ES-I3 (cell line): ENCODE results near the gene CD53.
"Not testable (repeated sequence)": the region's sequence is repeated elsewhere in the genome, so short reads cannot be mapped to it uniquely, and the experiment has no call there.

Experiments used
- H3K36me3 ChIP-seq: 2 replicates; pipeline ENCODE4 v1.6.1; 2013; ENCODE audit warnings: mild to moderate bottlenecking, low read length, control low read depth, moderate library complexity; ENCODE audit not compliant: insufficient read depth
- H3K4me1 ChIP-seq: 2 replicates; pipeline ENCODE4 v1.6.1; 2013; ENCODE audit warnings: mild to moderate bottlenecking, control low read depth, low read length; ENCODE audit not compliant: insufficient read depth
- H3K9ac ChIP-seq: 2 replicates; pipeline ENCODE4 v1.6.1; 2013; ENCODE audit warnings: low read depth, mild to moderate bottlenecking, low read length, moderate library complexity
- H3K9me3 ChIP-seq: 2 replicates; pipeline ENCODE4 v1.6.1; 2013; ENCODE audit warnings: mild to moderate bottlenecking, low read length, moderate library complexity; ENCODE audit not compliant: control insufficient read depth, insufficient read depth

Gene CD53

DNA sequence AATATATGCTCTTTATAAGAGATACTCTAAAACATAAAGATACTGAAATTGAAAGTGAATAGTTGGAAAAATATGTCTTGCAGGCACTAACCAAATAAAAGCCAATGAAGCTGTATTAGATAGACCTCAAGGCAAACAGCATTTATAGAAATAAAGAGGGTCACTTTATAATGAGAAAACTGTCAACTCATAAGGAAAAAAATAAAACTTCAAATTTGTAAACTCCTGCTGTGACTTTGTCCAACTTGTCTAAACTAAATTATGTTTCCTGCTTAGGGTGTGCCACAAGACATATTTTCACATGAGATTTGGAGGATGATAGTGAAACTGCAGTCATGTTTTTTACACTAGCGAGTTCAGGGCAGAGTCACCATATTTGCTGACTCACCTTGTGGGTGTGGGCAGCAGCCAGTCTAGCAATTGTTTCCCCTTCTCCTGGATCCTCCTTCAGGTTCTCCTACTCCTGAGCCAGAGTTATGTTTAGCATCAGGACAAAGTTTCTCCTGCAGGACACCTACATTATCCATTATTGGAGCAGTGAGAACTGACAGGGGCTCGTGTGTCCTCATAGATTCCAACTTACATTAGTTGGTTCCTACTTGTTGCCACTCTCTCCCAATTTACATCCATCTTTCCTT lies 43.8 kb downstream of the CD53 start:
- 0 out of 2 replicates have a peak overlapping the region, but pooled peaks have one; percentile 15 for H3K9ac ChIP-seq
- H3K4me1 ChIP-seq: peaks cover 8% of the 10 kb centered on the region
- no peaks in the 10 kb centered on the region for H3K9me3 ChIP-seq
- H3K36me3 ChIP-seq: no peaks in the 10 kb centered on the region

DNA sequence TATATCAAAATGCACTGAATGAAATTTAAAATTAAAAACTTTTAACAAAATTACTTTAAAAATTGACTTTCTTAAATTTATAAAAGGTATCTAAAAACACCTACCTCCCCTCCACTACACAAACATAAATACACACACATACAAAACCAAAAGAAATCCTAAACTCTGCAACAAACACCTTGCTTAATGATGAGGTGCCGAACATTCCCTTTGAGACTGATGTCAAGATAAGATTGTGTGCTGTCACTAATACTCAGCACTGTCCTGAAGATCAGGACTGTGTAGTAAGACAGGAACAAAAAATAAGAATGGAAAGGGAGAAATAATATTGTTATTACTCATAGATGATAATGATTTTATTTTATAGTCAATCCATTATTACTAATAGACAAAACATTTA lies 45.1 kb downstream of the CD53 start:
- no peak overlapping the region for H3K9ac ChIP-seq
- no peaks in the 10 kb centered on the region for H3K36me3 ChIP-seq
- H3K4me1 ChIP-seq: peaks cover 8% of the 10 kb centered on the region
- no peaks in the 10 kb centered on the region for H3K9me3 ChIP-seq

DNA sequence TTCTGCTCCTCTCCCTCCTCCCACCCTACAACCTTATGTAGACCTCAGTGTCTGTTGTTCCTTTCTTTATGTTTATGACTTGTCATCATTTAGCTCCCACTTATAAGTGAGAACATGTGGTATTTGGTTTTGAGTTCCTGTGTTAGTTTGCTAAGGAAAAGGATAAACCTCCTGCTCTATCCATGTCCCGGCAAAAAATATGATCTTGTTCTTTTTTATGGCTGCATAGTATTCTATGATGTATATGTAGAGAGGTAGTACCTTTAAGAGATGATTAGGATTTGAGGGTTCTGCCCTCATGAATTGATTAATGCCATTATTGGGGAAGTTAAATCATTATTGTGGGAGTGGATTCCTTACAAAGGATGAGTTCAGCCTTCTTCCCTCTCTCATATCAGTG lies 49.0 kb downstream of the CD53 start:
- Histone ChIP-seq H3K36me3 (no peaks in the 10 kb centered on the region), H3K4me1 (peaks cover 4% of the 10 kb centered on the region), H3K9me3 (no peaks in the 10 kb centered on the region; the same call in 1 of the 2 replicates), H3K9ac (no peak overlapping the region)

DNA sequence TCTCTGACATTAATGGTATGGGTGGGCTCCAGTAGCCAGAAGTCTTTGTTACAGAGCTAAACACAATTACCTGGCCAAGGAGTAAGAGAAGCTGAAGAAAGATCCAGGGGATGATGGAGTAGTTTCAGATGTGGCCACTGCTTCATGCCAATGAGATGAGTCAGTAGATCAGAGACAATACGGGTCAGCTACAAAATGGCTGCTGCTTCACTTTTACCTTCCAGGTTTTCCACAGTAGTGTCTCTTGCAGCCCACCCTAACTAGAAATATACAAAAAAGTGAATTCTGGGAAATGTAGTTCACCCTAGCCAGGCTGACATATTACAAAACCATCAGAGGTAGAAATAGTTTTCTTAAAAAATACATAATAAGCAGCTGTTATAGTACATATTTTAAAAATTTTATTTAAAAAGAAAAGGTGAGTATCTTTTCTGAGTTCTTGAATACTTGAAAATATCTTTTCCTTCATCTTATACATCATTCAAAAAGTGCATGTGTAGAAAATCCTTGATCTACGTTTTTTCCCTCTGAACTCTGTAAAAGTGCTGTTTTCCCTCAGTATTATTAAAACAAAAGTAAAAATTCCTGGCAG lies 54.6 kb downstream of the CD53 start:
- H3K9ac ChIP-seq: 0 out of 2 replicates have a peak overlapping the region, but pooled peaks have one; percentile 1
- H3K4me1 ChIP-seq: no peaks in the 10 kb centered on the region
- H3K9me3 ChIP-seq: no peaks in the 10 kb centered on the region; the same call in 1 of the 2 replicates
- no peaks in the 10 kb centered on the region for H3K36me3 ChIP-seq

DNA sequence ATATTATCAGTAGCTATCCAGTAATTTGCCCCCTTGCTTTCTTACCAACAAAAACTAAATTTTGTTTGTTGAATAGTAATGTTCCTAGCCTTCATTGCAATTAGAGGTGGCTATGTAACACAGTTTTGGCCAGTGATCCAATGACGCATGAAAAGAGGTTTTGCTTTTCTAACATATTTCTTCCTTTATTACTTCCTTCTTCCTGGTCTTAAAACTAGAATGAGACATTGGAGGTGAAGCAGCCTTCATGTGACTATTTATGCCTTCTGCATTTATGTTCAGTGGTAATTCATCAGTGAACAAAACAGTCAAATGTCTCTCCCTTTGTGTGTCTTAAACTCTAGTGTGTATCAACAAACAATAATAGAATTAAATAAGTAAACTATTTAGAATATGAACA lies 55.2 kb downstream of the CD53 start:
- H3K4me1 ChIP-seq: no peaks in the 10 kb centered on the region
- no peaks in the 10 kb centered on the region; the same call in 1 of the 2 replicates for H3K9me3 ChIP-seq
- no peak overlapping the region for H3K9ac ChIP-seq
- no peaks in the 10 kb centered on the region for H3K36me3 ChIP-seq

DNA sequence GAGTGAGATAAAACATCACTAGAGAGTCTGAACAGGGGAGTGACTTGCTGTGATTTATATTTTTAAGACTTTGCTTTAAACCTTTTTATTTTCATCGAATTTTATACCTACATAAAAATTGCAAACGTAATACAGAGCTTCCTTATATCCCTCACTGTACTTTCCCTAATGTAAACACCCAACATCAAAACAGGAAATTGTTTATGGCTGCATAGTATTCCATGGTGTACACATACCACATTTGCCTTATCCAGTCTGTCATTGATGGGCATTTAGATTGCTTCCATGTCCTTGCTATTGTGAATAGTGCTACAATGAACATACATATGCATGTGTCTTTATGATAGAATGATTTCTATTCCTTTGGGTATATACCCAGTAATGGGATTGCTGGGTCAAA lies 56.0 kb downstream of the CD53 start:
- Histone ChIP-seq H3K9me3 (no peaks in the 10 kb centered on the region; the same call in 1 of the 2 replicates), H3K36me3 (no peaks in the 10 kb centered on the region), H3K4me1 (no peaks in the 10 kb centered on the region), H3K9ac (no peak overlapping the region)

DNA sequence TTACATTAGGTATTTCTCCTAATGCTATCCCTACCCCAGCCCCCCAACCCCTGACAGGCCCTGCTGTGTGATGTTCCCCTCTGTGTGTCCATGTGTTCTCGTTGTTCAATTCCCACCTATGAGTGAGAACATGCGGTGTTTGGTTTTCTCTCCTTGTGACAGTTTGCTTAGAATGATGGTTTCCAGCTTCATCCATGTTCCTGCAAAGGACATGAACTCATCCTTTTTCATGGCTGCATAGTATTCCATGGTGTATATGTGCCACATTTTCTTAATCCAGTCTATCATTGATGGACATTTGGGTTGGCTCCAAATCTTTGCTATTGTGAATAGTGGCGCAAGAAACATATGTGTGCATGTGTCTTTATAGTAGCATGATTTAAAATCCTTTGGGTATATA lies 58.1 kb downstream of the CD53 start:
- H3K9me3 ChIP-seq, H3K9ac ChIP-seq, H3K4me1 ChIP-seq, H3K36me3 ChIP-seq: not testable (repeated sequence)

DNA sequence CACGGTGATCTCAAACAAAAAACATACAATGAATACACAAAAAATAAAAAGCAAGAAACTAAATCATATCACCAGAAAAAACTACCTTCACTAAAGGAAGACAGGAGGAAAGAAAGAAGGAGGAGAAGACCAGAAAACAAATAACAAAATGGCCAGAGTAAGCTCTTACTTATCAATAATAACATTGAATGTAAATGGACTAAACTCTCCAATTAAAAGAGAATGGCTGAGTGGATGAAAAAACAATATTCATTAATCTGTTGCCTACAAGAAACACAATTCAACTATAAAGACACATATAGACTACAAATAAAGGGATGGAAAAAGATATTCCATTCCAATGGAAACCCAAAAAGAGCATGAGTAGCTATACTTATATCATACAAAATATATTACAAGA lies 63.6 kb downstream of the CD53 start:
- Histone ChIP-seq H3K36me3 (no peaks in the 10 kb centered on the region), H3K4me1 (no peaks in the 10 kb centered on the region), H3K9me3 (no peaks in the 10 kb centered on the region), H3K9ac (no peak overlapping the region)

DNA sequence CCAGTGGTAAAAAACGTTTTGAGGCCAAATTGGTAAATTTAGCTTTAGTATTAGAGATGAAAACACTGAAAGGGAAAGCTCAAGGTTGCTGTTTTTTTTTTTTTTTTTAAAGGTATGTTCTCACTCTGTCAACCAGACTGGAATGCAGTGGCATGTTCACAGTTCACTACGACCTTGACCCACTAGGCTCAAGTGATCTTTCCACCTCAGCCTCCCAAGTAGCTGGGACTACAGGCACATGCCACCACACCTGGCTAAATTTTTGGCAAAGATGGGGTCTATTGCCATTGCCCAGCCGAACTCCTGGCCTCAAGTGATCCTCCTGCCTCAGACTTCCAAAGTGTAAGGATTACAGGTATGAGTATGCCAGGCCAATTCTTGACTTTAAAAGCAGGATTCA lies 71.9 kb downstream of the CD53 start:
- Histone ChIP-seq H3K4me1 (no peaks in the 10 kb centered on the region), H3K36me3 (no peaks in the 10 kb centered on the region), H3K9ac (no peak overlapping the region), H3K9me3 (no peaks in the 10 kb centered on the region)

DNA sequence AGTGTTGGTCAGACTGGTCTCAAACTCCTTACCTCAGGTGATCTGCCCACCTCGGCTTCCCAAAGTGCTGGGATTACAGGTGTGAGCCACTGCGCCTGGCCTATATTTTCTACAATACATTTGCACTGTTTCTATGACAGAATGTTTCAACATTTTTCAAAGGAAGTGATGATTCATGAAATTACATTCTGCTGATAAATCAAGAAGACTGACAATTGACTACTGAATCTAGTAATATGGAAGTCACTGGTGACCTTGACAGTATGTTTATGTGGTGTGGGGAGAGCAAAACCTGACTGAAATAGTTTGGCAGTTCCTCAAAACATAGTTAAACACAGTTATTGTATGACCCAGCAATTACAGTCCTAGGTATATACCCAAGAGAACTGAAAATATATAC lies 72.7 kb downstream of the CD53 start:
- no peaks in the 10 kb centered on the region for H3K9me3 ChIP-seq

DNA sequence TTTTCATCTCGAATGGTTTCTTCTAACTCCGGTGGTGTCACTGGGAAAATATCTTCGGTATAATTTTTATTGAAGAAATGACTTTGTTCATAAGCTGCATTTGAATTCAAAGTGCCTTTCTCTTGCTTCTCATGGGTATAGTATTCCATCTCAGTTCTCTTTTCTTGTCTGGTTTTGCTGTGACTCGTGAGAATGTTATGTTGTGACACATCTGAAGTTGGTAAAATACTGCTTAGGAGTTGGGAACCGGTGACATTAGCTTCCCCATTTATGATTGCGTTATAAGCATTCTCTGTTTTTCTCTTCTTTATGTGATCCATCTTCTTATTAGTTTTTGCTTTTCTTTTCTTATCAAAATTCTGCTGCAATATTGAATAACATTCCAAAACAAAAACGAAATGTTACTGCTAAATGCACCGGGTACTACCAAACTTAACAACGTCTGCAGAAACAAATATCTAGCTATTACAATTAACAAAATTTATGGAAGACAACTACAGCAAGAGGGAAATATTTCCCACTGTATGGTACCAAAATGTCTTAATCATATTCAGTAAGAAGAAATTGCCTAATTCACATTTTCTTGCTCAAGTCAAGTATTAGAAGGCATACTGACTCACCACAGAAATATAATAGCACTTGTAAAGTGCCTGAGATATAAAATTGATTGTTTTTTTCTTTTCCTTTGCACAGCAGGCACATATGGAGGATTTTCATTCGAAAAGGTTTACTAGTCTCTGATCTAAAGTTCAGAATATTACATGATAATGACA lies 75.3 kb downstream of the CD53 start:
- no peaks in the 10 kb centered on the region for H3K4me1 ChIP-seq
- H3K36me3 ChIP-seq: no peaks in the 10 kb centered on the region; the same call in 1 of the 2 replicates
- H3K9me3 ChIP-seq: no peaks in the 10 kb centered on the region
- no peak overlapping the region for H3K9ac ChIP-seq

More for the DNA sequence above, 72.7 kb downstream of the CD53 start:
- Histone ChIP-seq H3K9ac (no peak overlapping the region), H3K4me1 (no peaks in the 10 kb centered on the region), H3K36me3 (no peaks in the 10 kb centered on the region)
